NCI-H2227 treated with DMSO at 0.1 percent for 48 hours (cell line): ENCODE data around the gene PTPRA.
"Not testable (repeated sequence)": the region's sequence is repeated elsewhere in the genome, so short reads cannot be mapped to it uniquely, and the experiment has no call there.

Experiments
- DNase-seq: peaks from one replicate; lab custom pipeline; 2025; lab: John Stamatoyannopoulos, UW

PTPRA gene

DNA sequence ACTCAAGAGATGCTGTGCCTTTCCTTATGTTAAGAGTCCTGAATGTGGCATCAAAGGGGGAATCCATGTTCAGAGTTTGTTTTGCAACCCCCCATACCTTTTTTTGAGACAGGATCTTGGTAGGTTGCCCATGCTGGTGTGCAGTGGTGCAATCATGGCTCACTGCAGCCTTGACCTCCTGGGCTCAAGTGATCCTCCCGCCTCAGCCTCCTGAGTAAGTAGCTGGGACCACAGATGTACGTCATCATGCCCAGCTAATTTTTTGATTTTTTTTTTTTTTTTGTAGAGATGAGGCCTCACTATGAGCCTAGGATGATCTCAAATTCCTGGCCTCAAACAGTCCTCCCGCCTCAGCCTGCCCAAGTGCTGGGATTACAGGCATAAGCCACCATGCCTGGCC lies 16.5 kb downstream of the PTPRA start:
- no peak for DNase-seq

DNA sequence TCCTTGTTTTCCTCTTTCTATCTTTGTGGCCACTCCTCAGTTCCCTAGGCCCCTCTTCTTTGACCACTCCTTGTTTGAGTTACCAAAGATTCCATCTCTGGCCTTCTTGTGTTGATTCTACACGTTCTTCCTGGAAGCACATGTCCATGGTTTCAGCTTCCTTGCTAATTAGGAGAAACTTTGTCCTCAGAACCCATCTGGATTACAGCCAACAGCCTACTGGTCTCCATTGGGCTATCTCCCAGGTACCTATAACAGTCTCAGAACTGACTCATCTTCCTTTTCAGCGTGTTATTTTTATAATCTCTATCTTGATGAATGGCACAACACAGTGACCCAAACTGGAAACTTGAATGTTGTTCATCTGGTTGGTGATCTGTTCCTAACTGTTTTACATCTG lies 17.5 kb downstream of the PTPRA start:
- DNase-seq, result no peak

DNA sequence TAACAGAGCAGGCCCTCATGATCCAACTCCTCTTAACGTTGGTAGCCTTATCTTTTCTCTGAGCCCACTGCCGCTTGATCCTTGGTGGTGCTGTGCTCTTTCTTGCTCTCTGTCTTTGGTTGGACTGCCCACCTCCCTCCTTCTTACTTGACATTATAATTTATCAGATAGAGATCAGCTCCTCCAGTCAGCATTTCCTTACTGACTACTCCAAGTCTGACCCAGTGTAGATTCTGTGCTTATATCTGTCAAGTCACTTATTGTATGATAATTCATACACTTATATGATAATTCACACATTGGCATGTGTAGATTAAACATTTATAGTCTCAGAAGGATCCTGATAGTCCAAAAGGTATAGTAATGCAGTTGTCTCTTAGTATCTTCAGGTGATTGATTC lies 18.1 kb downstream of the PTPRA start:
- no peak for DNase-seq

DNA sequence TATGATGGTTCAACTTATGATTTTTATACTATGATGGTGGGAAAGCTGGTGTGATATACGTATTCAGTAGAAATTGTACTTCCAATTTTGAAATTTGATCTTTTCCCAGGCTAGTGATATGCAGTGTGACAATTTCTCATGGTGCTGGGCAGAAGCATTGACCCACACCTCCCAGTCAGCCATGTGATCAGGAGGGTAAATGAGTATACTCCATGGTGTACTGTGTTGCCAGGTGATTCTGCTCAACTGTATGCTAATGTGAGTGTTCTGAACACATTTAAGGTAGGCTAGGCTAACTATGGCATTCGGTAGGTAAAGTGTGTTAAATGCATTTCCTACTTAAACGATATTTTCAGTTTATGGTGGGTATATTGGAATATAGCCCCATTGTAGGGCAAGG lies 19.1 kb downstream of the PTPRA start:
- no peak for DNase-seq

DNA sequence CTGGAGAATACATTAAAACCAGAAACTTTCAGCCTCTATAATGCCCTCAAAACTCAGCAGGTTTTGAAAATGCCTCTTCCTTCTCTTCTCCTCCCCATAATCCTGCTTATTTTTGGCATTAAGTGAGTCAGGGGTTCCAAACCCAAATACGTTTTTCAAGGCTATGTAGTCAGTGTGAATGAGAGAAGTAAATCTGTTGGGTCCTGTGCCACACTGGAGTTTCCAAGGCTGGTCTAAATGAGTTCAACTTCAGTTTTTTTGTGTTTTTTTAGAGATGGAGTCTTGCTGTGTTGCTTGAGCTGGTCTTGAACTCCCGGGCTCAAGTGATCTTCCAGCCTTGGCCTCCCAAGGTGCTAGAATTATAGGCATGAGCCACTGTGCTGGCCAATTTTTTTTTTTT lies 20.9 kb downstream of the PTPRA start:
- no peak for DNase-seq

DNA sequence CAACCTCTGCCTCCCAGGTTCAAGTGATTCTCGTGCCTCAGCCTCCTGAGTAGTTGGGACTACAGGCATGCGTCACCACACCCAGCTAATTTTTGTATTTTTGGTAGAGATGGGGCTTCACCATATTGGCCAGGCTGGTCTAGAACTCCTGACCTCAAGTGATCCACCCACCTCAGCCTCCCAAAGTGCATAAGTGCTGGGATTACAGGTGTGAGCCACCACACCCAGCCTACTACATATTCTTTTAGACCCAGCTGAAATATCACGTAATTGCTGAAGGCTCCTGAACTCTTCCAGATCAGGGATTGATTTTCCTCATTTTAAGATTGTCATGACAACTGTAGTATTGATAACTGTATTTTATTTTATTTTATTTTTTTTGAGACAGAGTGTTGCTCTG lies 21.9 kb downstream of the PTPRA start:
- not testable (repeated sequence) for DNase-seq

GRCh38 chr20:2899243-2899642 lies 26.0 kb downstream of the PTPRA start:
- no peak for DNase-seq

DNA sequence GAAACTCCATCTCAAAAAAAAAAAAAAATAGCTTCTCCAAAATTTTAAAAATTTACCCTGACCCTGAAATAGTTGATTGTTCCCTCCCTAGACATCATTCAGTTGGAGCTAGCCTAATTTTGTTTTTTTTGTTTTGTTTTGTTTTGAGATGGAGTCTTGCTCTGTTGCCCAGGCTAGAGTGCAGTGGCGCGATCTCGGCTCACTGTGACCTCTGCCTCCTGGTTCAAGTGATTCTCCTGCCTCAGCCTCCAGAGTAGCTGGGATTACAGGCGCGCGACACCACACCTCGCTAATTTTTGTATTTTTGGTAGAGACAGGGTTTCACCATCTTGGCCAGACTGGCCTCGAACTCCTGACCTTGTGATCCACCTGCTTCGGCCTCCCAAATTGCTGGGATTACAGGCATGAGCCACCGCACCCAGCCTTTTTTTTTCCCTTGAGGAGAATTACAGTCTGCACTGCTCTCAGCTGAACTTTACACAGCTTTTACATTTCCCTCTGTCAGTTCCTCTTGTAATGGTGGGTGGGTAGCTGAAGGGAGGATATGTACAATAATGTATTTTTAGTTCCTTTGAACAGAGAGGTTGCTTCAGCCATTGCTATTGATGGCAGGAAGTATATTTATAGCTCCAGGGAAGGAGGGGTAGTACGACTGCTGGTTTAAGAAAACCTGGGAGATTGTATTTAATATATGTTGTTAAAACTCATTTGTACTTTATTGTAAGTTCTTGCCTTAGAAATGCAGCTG lies 27.7 kb downstream of the PTPRA start:
- no peak for DNase-seq

- DNase-seq, result no peak
These were observed 29.0 kb downstream of the PTPRA start for GRCh38 chr20:2902291-2902690.

DNA sequence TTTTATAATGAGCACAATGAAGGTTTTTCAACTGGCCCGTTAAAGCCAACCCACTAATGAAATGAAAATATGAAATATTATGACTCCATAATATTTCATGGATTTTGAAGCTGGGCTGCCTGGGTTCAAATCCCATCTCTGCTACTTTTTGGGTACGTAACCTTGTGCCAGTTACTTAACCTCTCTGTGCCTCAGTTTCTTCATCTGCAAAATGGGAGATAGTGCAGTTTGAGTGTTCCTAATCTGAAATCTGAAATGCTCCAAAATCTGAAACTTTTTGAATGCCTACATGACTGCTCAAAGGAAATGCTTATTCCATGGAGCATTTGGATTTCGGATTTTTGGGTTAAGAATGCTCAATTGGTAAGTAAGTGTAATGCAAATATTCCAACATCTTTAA lies 29.5 kb downstream of the PTPRA start:
- no peak for DNase-seq

DNA sequence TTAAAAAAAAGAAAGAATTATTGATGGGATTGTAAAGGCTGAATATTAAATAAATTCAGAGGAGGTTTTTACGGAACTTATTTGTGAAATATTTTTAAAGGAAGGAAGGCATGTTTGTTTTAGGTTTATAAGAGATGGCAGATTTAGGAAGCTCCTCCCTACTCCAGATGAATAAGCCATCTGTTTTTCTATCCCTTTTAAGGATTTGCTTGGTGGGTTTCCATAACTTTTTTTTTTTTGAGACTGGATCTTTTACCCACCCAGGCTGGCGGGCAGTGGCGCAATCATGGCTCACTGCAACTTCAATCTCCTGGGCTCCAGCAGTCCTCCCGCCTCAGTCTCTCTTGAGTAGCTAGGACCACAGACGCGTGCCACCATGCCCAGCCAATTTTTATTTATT lies 30.4 kb downstream of the PTPRA start:
- DNase-seq, result no peak

DNA sequence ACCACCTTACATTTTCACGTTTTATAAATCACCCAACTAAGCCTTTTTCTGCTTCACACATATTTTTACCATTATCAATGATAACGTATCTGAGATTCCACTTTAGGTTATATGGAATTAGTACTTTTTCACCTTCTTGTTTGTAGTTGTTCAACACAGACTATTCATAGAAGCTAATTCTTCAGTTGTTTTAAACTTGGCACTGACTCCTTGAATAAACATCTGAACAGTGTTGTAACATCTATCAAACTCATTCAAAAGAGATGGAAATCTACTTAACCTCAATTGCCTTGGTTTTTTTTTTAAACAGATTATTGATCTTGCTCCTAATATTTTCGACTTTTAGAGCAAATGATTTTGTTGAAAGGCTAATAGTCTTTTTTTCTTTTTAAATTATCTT lies 34.2 kb downstream of the PTPRA start:
- DNase-seq, result no peak

- DNase-seq, result no peak
These were observed 36.7 kb downstream of the PTPRA start for GRCh38 chr20:2909953-2910352.

DNA sequence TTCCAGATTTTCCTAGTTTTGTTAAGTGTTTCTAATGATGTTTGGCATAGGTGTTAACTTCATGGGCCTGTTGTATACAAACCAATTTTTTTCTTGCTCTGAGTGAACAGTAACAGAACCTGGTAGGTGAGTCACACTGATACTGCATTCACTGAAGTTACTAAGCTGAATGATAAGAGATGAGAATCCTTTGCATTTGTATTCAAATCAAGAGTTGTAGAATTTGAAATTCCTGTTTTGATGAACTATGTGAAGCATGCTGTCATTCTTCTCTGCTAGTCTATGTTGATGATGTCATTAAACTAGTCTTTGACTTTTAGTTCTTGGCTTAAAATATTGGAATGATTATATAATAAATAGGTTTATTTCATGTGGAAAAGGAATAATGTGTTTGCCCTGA lies 37.9 kb downstream of the PTPRA start:
- no peak for DNase-seq

GRCh38 chr20:2914160-2914559 lies 40.9 kb downstream of the PTPRA start:
- peak; percentile 37 for DNase-seq

GRCh38 chr20:2917266-2917665 lies 44.0 kb downstream of the PTPRA start:
- DNase-seq, result no peak

- DNase-seq, result no peak
These were observed 45.1 kb downstream of the PTPRA start for GRCh38 chr20:2918096-2919049.

- DNase-seq, result no peak
These were observed 46.4 kb downstream of the PTPRA start for GRCh38 chr20:2919518-2920245.

- no peak for DNase-seq
These were observed 47.2 kb downstream of the PTPRA start for GRCh38 chr20:2920473-2920872.

- DNase-seq, result no peak
These were observed 48.2 kb downstream of the PTPRA start for GRCh38 chr20:2921506-2921905.

GRCh38 chr20:2922957-2923356 lies 49.7 kb downstream of the PTPRA start:
- DNase-seq, result no peak

DNA sequence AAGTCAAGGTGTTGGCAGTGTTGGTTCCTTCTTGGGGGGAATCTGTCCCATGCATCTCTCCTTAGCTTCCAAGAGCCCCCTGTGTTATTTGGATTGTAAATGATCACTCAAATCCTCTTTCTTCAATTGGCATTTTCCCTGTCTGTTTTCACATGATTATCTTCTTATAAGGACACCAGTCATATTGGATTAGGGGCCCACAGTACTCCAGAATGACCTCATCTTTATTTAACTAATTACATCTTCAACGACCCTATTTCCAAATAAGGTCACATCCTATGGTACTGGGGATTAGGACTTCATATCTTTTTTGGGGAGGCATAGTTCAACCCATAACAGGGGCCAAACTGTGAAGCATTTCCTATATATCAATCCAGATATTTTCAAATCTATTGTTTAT lies 57.3 kb downstream of the PTPRA start:
- no peak for DNase-seq

DNA sequence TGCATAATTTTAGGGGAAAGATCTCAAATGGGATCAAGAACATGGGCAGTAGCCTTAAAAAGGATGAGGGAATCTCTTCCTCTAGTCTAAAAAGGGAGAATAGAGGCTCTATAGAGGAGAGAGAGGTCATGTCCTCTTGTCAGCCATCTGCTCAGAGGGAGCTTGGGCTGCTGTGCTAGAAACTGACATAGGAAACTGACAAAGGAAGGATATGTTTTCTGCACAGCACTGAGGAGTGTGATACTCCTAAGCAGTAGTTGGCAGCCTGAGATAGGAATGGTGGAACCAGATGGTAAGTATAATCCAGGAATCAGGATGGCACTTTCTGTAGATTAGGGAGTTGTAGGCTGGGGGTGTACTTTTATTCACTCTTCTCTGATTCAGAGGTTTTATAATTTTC lies 59.2 kb downstream of the PTPRA start:
- DNase-seq, result no peak
